Hepatocyte (in vitro differentiated cells): ENCODE data around the gene CTDSP2. TPM values are rescaled to one million over a fixed set of nuclear protein-coding genes. Genes with fewer than 3 reads are reported as not detected.

Experiments used
- DNase-seq: peaks from one replicate; pipeline ENCODE4 v3.0.0-alpha.2; 2016; ENCODE audit warnings: low spot score
- H2AFZ ChIP-seq: fragments of 200-600 bp; sonication (generic); 2 replicates; pipeline ENCODE4 v1.6.0; 2016; ENCODE audit warnings: antibody characterized with exemption, mild to moderate bottlenecking
- H3K27ac ChIP-seq: fragments of 200-600 bp; sonication (generic); 2 replicates; pipeline ENCODE4 v1.5.1; 2016; ENCODE audit warnings: mild to moderate bottlenecking
- H3K27me3 ChIP-seq: fragments of 200-600 bp; sonication (generic); 2 replicates; pipeline ENCODE4 v1.6.1; 2016
- H3K36me3 ChIP-seq: fragments of 200-600 bp; sonication (generic); replicated peaks from 2 replicates; pipeline ENCODE4 v1.5.1; 2016; ENCODE audit warnings: low read depth; ENCODE audit not compliant: insufficient read depth
- H3K4me1 ChIP-seq: fragments of 200-600 bp; sonication (generic); 2 replicates; pipeline ENCODE4 v1.5.1; 2016; ENCODE audit warnings: mild to moderate bottlenecking, moderate library complexity; ENCODE audit not compliant: insufficient read depth
- H3K4me2 ChIP-seq: fragments of 200-600 bp; sonication (generic); 2 replicates; pipeline ENCODE4 v1.6.0; 2016
- H3K4me3 ChIP-seq: fragments of 200-600 bp; sonication (generic); 2 replicates; pipeline ENCODE4 v1.5.1; 2016; ENCODE audit warnings: mild to moderate bottlenecking
- H3K79me2 ChIP-seq: fragments of 200-600 bp; sonication (generic); 2 replicates; pipeline ENCODE4 v1.6.0; 2017; ENCODE audit warnings: mild to moderate bottlenecking
- H3K9me2 ChIP-seq: fragments of 200-600 bp; sonication (generic); replicated peaks from 2 replicates; pipeline ENCODE4 v1.6.0; 2017; ENCODE audit warnings: mild to moderate bottlenecking; ENCODE audit not compliant: insufficient read depth
- H3K9me3 ChIP-seq: fragments of 200-600 bp; sonication (generic); 2 replicates; pipeline ENCODE4 v1.5.1; 2016; ENCODE audit warnings: low read depth, mild to moderate bottlenecking
- H4K20me1 ChIP-seq: fragments of 200-600 bp; sonication (generic); 2 replicates; pipeline ENCODE4 v1.6.0; 2016; ENCODE audit warnings: mild to moderate bottlenecking; ENCODE audit not compliant: insufficient read depth, poor library complexity, severe bottlenecking
- CTCF ChIP-seq: fragments of 200-600 bp; sonication (generic); IDR thresholded peaks from 2 replicates; pipeline ENCODE4 v1.5.1; 2016; ENCODE audit warnings: antibody characterized with exemption, mild to moderate bottlenecking; ENCODE audit not compliant: poor library complexity
- EZH2 ChIP-seq: fragments of 200-600 bp; sonication (generic); IDR thresholded peaks from 2 replicates; pipeline ENCODE4 v1.6.1; 2016; ENCODE audit warnings: antibody characterized with exemption, mild to moderate bottlenecking, borderline replicate concordance
- EZH2phosphoT487 ChIP-seq: fragments of 200-600 bp; sonication (generic); IDR thresholded peaks from one replicate; pipeline ENCODE4 v1.6.1; 2018; ENCODE audit warnings: antibody characterized with exemption, mild to moderate bottlenecking, low read depth, moderate library complexity; ENCODE audit not compliant: unreplicated experiment, severe bottlenecking
- WGBS: methylation state at CpG from one replicate; pipeline ENCODE4 v1.1.6; 2016; ENCODE audit warnings: low lambda C conversion rate; ENCODE audit errors: missing lambda C conversion rate; 5-methylcytosine and 5-hydroxymethylcytosine counted together
- polyA plus RNA-seq: library from polyadenylated mRNA; unstranded; fragments of >200 nt; fragmentation: Nextera tagmentation; extraction: Ambion mirVana; gene quantifications from 2 replicates; pipeline ENCODE4 v1.2.1, GENCODE V29; 2016
- total RNA-seq: library from RNA; depleted of rRNA; stranded (reverse); fragments of >200 nt; gene quantifications from 2 replicates; pipeline ENCODE4 v1.2.3, GENCODE V29; 2014

Gene CTDSP2
- total and polyA plus RNA-seq, 2 experiments from 2014 or later, result 75.9 to 96.8 TPM

- DNase-seq, result no peak
- no peaks in the 10 kb centered on the region for H3K9me2 ChIP-seq
- H2AFZ ChIP-seq, result no peak overlapping the region
- H3K27me3 ChIP-seq, result no peaks in the 10 kb centered on the region
- no peaks in the 10 kb centered on the region for H3K79me2 ChIP-seq
- H3K36me3 ChIP-seq, result no peaks in the 10 kb centered on the region
- H3K4me2 ChIP-seq, result no peak overlapping the region
- H3K4me1 ChIP-seq, result peaks cover 5% of the 10 kb centered on the region
- no peaks in the 10 kb centered on the region for H3K9me3 ChIP-seq
- no peaks in the 10 kb centered on the region for H4K20me1 ChIP-seq
- H3K27ac ChIP-seq, result no peak overlapping the region
- no peak overlapping the region for H3K4me3 ChIP-seq
- 94% methylated on average over 8 of the region's 8 CpGs for WGBS
- TF ChIP-seq CTCF (no peak), EZH2 (no peak), EZH2phosphoT487 (no peak)
These were observed 27.9 kb upstream of the CTDSP2 start for GRCh38 chr12:57874166-57875108.

DNA sequence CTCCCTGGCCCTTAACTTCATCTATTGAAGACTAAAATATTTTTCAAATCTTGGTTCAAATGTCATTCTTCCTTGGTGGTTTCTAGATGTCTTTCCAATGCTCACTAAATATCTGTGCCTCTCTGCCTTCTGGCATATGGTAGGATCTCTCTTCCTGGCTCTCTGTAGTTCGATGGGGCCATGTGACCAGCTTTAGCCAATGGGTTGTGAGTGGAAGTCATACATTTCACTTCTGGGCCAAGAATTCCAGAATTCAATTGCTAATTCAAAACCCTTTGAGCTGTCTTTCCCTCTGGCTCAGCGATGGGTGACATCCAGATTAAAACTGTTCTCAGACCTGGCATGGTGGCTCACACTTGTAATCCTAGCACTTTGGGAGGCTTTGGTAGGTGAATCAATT, 25.8 kb upstream of the CTDSP2 start:
- no peak for TF ChIP-seq EZH2
- TF ChIP-seq EZH2phosphoT487, result no peak
- H3K27me3 ChIP-seq, result no peaks in the 10 kb centered on the region
- H3K36me3 ChIP-seq, result no peaks in the 10 kb centered on the region
- H4K20me1 ChIP-seq, result no peaks in the 10 kb centered on the region
- no peak overlapping the region for H3K4me3 ChIP-seq
- H3K4me2 ChIP-seq, result no peak overlapping the region
- H3K27ac ChIP-seq, result no peak overlapping the region
- DNase-seq, result no peak
- no peaks in the 10 kb centered on the region for H3K9me2 ChIP-seq
- WGBS, result 89% methylated on average over 2 of the region's 2 CpGs
- H3K4me1 ChIP-seq, result peaks cover 21% of the 10 kb centered on the region
- H2AFZ ChIP-seq, result no peak overlapping the region
- no peaks in the 10 kb centered on the region for H3K79me2 ChIP-seq
- no peaks in the 10 kb centered on the region for H3K9me3 ChIP-seq

- no peak overlapping the region for H2AFZ ChIP-seq
- H3K4me2 ChIP-seq, result no peak overlapping the region
- H3K79me2 ChIP-seq, result no peaks in the 10 kb centered on the region
- H4K20me1 ChIP-seq, result no peaks in the 10 kb centered on the region
- DNase-seq, result no peak
- H3K9me2 ChIP-seq, result no peaks in the 10 kb centered on the region
- no peaks in the 10 kb centered on the region for H3K36me3 ChIP-seq
- H3K27ac ChIP-seq, result peak overlapping the region; percentile 81
- no peak overlapping the region for H3K4me3 ChIP-seq
- no peaks in the 10 kb centered on the region for H3K9me3 ChIP-seq
- TF ChIP-seq EZH2 (no peak), CTCF (no peak), EZH2phosphoT487 (no peak)
- peaks cover 26% of the 10 kb centered on the region for H3K4me1 ChIP-seq
- H3K27me3 ChIP-seq, result no peaks in the 10 kb centered on the region
- WGBS, result 90% methylated on average over 8 of the region's 8 CpGs
These were observed 23.4 kb upstream of the CTDSP2 start for GRCh38 chr12:57869927-57870318.

- Histone ChIP-seq H3K9me2 (no peaks in the 10 kb centered on the region), H3K4me1 (peaks cover 31% of the 10 kb centered on the region), H3K4me2 (no peak overlapping the region), H3K9me3 (no peaks in the 10 kb centered on the region), H3K27ac (peak overlapping the region; percentile 81), H3K36me3 (no peaks in the 10 kb centered on the region), H3K4me3 (no peak overlapping the region), H2AFZ (no peak overlapping the region), H3K79me2 (no peaks in the 10 kb centered on the region), H4K20me1 (no peaks in the 10 kb centered on the region), H3K27me3 (no peaks in the 10 kb centered on the region)
- 82% methylated on average over 11 of the region's 11 CpGs for WGBS
- DNase-seq, result no peak
- no peak for TF ChIP-seq EZH2phosphoT487
- no peak for TF ChIP-seq EZH2
- TF ChIP-seq CTCF, result no peak
These were observed 22.9 kb upstream of the CTDSP2 start for GRCh38 chr12:57869298-57869926.
